ENCODE data around the gene KCNJ10.

- no peak for TF ChIP-seq RAD21 (IDR thresholded peaks at IDR 0.05; ENCODE audit: low read depth)
- no peak for TF ChIP-seq YY1 (IDR thresholded peaks at IDR 0.05; ENCODE audit: low read depth)
- TF ChIP-seq EP300 (IDR thresholded peaks at IDR 0.05; ENCODE audit: borderline replicate concordance) = no peak
- TF ChIP-seq TAF1 (IDR thresholded peaks at IDR 0.05; ENCODE audit: low read depth) = no peak
- TF ChIP-seq TCF12 (IDR thresholded peaks at IDR 0.05; ENCODE audit: low read depth) = no peak
- TF ChIP-seq EGR1 (IDR thresholded peaks at IDR 0.05) = no peak
- no peak for TF ChIP-seq CREB1 (IDR thresholded peaks at IDR 0.05; ENCODE audit: low read depth)
Measured at GRCh38 chr1:160018900-160019299, 51.1 kb downstream of the KCNJ10 start.
